ENCODE measurements around the gene NID1. TPM values are rescaled to one million over a fixed set of nuclear protein-coding genes. Genes with fewer than 3 reads are reported as not detected.

NID1 gene
- total RNA-seq, 6 experiments from 2014 or later, result 45.7 to 67.1 (median 59.1) TPM

- Histone ChIP-seq H3K27me3 (no peaks in the 10 kb centered on the region), H3K4me1 (peaks cover 0 to 18% (median 7%) of the 10 kb centered on the region in 4 donors), H3K4me3 (peak overlapping the region; percentile 79 to 90 (median 89)), H3K36me3 (no peaks in the 10 kb centered on the region), H3K9me3 (no peaks in the 10 kb centered on the region), H3K27ac (peak overlapping the region; percentile 97 to 99 (median 98))
- WGBS (ENCODE audit: insufficient coverage, low coverage, low lambda C conversion rate, missing lambda C conversion rate), result 18% methylated on average over 6 of the region's 6 CpGs
- intact Hi-C loops (cut with DNase I), result no loop called here
- no peak for DNase-seq
- ATAC-seq, result peak in 2 of 4 donors; percentile 3 to 4
- TF ChIP-seq POLR2A (IDR thresholded peaks at IDR 0.05), result peak; percentile 23
- no peak for TF ChIP-seq CTCF (IDR thresholded peaks at IDR 0.05)
These were observed 1.2 kb upstream of the NID1 start for GRCh38 chr1:236066054-236066453.

GRCh38 chr1:236065509-236066005 lies 667 bp upstream of the NID1 start:
- ATAC-seq, result peak in 2 of 4 donors; percentile 6 to 10
- WGBS (ENCODE audit: insufficient coverage, low coverage, low lambda C conversion rate, missing lambda C conversion rate), result 13% methylated on average over 12 of the region's 17 CpGs
- DNase-seq, result no peak
- TF ChIP-seq POLR2A (IDR thresholded peaks at IDR 0.05) (no peak), CTCF (IDR thresholded peaks at IDR 0.05) (no peak)
- Histone ChIP-seq H3K36me3 (no peaks in the 10 kb centered on the region), H3K27ac (peak overlapping the region; percentile 97 to 99 (median 98)), H3K27me3 (no peaks in the 10 kb centered on the region), H3K4me3 (peak overlapping the region; percentile 79 to 90 (median 89)), H3K9me3 (no peaks in the 10 kb centered on the region), H3K4me1 (peaks cover 0 to 19% (median 9%) of the 10 kb centered on the region in 4 donors)
- intact Hi-C loops (cut with DNase I), result no loop called here

GRCh38 chr1:236063919-236064673 lies 794 bp downstream of the NID1 start:
- Histone ChIP-seq H3K4me3 (peak overlapping the region; percentile 79 to 90 (median 89)), H3K9me3 (no peaks in the 10 kb centered on the region), H3K36me3 (no peaks in the 10 kb centered on the region), H3K27me3 (no peaks in the 10 kb centered on the region), H3K4me1 (peaks cover 0 to 28% (median 14%) of the 10 kb centered on the region in 4 donors), H3K27ac (peak overlapping the region; percentile 97 to 99 (median 98))
- intact Hi-C loops (cut with DNase I), result no loop called here
- peak; percentile 98 for TF ChIP-seq POLR2A (IDR thresholded peaks at IDR 0.05)
- TF ChIP-seq CTCF (IDR thresholded peaks at IDR 0.05), result no peak
- ATAC-seq (peak; percentile 73 to 82 (median 77)), DNase-seq (peak; percentile 83 to 93 (median 88))
- WGBS (ENCODE audit: insufficient coverage, low coverage, low lambda C conversion rate, missing lambda C conversion rate), result under 1% methylated on average over 17 of the region's 55 CpGs

- peaks cover 0 to 32% (median 16%) of the 10 kb centered on the region in 4 donors for H3K4me1 ChIP-seq
- intact Hi-C loops (cut with DNase I), result no loop called here
- DNase-seq (no peak), ATAC-seq (no peak)
- H3K4me3 ChIP-seq, result peak overlapping the region; percentile 79 to 90 (median 89)
- H3K27ac ChIP-seq, result peak overlapping the region; percentile 97 to 99 (median 98)
- WGBS (ENCODE audit: insufficient coverage, low coverage, low lambda C conversion rate, missing lambda C conversion rate), result 24% methylated on average over 6 of the region's 6 CpGs
- H3K27me3 ChIP-seq, result no peaks in the 10 kb centered on the region
- TF ChIP-seq CTCF (IDR thresholded peaks at IDR 0.05) (no peak), POLR2A (IDR thresholded peaks at IDR 0.05) (no peak)
- no peaks in the 10 kb centered on the region for H3K9me3 ChIP-seq
- H3K36me3 ChIP-seq, result no peaks in the 10 kb centered on the region
These were observed 1.4 kb downstream of the NID1 start for GRCh38 chr1:236063551-236063918.
